ENCODE results near the gene ANKRD33.

DNA sequence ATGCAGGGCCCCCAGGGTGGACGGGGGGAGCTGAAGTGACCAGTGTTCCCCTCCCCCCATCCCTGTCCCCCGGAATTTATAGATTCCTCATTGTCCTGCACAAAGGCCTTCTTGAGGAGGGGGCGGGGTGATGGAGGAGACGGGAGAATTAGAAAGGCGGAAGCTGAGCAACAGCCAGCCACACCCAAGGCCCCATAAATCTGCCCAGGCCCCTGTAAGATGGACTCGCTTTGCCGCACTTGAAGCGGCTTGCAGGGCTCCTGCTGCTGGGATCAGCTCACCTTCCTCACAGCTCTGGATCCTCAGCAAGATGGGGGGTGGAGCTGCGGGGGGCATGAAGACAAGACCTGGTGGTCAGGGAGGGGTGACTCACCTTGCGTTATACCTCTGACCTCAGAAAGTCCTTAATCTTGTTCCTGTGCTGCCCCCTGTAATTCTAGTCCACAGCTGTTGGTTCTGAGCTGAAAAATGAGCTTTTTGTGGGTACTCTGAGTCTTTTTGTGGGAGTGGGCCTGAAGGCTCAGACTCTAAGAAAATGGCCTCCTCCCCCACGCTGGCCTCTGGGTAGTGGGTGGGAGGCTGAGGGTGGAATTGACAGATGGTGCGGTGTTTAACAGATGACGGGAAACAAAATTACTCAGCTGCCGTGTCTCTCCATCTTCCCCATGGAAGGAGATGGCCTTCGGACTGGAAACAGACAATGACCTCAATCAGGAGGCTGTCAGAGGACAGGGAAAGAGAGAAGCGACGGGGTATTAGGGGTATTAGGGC is 15.8 kb upstream of the ANKRD33 start:
- no peak for TF ChIP-seq EZH2 (IDR thresholded peaks at IDR 0.05; ENCODE audit: insufficient read depth, low read length)
- TF ChIP-seq, protein P1, sequence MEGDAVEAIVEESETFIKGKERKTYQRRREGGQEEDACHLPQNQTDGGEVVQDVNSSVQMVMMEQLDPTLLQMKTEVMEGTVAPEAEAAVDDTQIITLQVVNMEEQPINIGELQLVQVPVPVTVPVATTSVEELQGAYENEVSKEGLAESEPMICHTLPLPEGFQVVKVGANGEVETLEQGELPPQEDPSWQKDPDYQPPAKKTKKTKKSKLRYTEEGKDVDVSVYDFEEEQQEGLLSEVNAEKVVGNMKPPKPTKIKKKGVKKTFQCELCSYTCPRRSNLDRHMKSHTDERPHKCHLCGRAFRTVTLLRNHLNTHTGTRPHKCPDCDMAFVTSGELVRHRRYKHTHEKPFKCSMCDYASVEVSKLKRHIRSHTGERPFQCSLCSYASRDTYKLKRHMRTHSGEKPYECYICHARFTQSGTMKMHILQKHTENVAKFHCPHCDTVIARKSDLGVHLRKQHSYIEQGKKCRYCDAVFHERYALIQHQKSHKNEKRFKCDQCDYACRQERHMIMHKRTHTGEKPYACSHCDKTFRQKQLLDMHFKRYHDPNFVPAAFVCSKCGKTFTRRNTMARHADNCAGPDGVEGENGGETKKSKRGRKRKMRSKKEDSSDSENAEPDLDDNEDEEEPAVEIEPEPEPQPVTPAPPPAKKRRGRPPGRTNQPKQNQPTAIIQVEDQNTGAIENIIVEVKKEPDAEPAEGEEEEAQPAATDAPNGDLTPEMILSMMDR (IDR thresholded peaks at IDR 0.05; ENCODE audit: insufficient read depth, low read depth, low read length), result no peak

Data from astrocyte (in vitro differentiated cells and primary cell).